ENCODE data around the gene COL5A2. TPM values are rescaled to one million over a fixed set of nuclear protein-coding genes. Genes with fewer than 3 reads are reported as not detected.

Gene COL5A2
- total and polyA plus RNA-seq, 8 donors: 1.9 to 43.3 (median 3.3) TPM

- FAIRE-seq: no peak
- H3K27ac ChIP-seq: no peak overlapping the region
Observed at GRCh38 chr2:189177251-189177840, 2.2 kb downstream of the COL5A2 start.

DNA sequence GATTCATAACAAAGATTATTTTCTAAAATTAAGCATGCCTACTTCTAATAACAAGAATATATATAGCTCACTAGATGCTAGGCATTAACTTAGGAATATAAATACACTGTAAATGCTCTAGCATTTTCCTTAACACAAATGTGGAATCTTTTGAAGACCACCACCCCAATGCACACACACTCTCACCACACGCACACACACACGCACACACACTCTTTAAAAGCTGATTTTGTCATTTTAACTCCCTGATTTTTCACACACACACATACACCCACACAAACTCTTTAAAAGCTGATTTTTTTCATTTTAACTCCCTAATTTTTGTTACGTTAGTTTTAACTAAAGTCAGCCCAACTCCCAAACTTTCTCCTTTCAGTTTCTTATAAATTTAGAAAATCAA is 3.0 kb downstream of the COL5A2 start:
- ATAC-seq: no peak
- Histone ChIP-seq H3K27me3 (peaks cover 0 to 3% (median 0%) of the 10 kb centered on the region in 4 donors), H3K36me3 (no peaks in the 10 kb centered on the region), H3K27ac (no peak overlapping the region), H3K4me3 (no peak overlapping the region), H3K4me1 (no peaks in the 10 kb centered on the region), H3K9me3 (no peaks in the 10 kb centered on the region)
- no peak for FAIRE-seq
- TF ChIP-seq, protein P1, sequence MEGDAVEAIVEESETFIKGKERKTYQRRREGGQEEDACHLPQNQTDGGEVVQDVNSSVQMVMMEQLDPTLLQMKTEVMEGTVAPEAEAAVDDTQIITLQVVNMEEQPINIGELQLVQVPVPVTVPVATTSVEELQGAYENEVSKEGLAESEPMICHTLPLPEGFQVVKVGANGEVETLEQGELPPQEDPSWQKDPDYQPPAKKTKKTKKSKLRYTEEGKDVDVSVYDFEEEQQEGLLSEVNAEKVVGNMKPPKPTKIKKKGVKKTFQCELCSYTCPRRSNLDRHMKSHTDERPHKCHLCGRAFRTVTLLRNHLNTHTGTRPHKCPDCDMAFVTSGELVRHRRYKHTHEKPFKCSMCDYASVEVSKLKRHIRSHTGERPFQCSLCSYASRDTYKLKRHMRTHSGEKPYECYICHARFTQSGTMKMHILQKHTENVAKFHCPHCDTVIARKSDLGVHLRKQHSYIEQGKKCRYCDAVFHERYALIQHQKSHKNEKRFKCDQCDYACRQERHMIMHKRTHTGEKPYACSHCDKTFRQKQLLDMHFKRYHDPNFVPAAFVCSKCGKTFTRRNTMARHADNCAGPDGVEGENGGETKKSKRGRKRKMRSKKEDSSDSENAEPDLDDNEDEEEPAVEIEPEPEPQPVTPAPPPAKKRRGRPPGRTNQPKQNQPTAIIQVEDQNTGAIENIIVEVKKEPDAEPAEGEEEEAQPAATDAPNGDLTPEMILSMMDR (IDR thresholded peaks at IDR 0.05): no peak
- intact Hi-C loops (cut with DNase I): no loop called here
- no peak for DNase-seq
- WGBS, 2 donors: 81 to 95% methylated on average over 3 of the region's 3 CpGs

More at GRCh38 chr2:189177251-189177840, 2.2 kb downstream of the COL5A2 start:
- DNase-seq (no peak), ATAC-seq (no peak)
- H3K4me1 ChIP-seq: no peaks in the 10 kb centered on the region
- peaks cover 0 to 3% (median 0%) of the 10 kb centered on the region in 4 donors for H3K27me3 ChIP-seq
- intact Hi-C loops (cut with DNase I): no loop called here
- TF ChIP-seq, protein P1 (IDR thresholded peaks at IDR 0.05): no peak
- peak overlapping the region in 1 of 4 donors; percentile 27 for H3K4me3 ChIP-seq
- 79 to 91% methylated on average over 4 of the region's 4 CpGs for WGBS, 2 donors
- no peaks in the 10 kb centered on the region for H3K36me3 ChIP-seq
- H3K9me3 ChIP-seq: no peaks in the 10 kb centered on the region

DNA sequence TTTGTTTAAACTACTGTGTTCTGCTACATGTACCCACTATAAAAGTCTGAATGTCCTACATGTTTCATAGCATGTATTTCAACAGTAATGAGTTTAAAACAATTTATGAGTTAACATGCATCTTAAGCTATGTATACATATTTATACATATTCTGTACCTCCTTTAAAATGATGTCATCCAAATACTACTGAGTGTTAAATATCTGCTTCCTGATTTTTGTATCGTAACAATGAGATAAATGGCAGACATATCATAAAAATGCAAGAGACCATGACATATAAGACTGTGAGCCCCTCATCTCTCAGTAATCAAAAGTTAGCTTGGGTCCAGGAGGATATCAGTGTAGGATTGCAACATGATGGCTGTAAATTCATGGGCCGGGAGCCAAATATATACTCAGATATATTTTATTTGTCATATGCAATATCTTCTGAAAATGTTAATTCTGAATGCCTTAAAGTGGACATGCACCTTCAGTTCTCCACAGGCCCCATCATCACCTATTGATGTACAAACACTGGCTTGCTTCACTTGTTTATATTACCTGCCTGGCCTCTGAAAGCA is 3.6 kb downstream of the COL5A2 start:
- intact Hi-C loops (cut with DNase I): no loop called here
- no peaks in the 10 kb centered on the region for H3K9me3 ChIP-seq
- no peak overlapping the region for H3K27ac ChIP-seq
- no peaks in the 10 kb centered on the region for H3K4me1 ChIP-seq
- H3K36me3 ChIP-seq: no peaks in the 10 kb centered on the region
- DNase-seq (no peak), FAIRE-seq (no peak), ATAC-seq (no peak)
- TF ChIP-seq, protein P1 (IDR thresholded peaks at IDR 0.05): no peak
- WGBS, 2 donors: 79 to 88% methylated on average over 2 of the region's 2 CpGs
- no peak overlapping the region for H3K4me3 ChIP-seq
- peaks cover 0 to 3% (median 0%) of the 10 kb centered on the region in 4 donors for H3K27me3 ChIP-seq

DNA sequence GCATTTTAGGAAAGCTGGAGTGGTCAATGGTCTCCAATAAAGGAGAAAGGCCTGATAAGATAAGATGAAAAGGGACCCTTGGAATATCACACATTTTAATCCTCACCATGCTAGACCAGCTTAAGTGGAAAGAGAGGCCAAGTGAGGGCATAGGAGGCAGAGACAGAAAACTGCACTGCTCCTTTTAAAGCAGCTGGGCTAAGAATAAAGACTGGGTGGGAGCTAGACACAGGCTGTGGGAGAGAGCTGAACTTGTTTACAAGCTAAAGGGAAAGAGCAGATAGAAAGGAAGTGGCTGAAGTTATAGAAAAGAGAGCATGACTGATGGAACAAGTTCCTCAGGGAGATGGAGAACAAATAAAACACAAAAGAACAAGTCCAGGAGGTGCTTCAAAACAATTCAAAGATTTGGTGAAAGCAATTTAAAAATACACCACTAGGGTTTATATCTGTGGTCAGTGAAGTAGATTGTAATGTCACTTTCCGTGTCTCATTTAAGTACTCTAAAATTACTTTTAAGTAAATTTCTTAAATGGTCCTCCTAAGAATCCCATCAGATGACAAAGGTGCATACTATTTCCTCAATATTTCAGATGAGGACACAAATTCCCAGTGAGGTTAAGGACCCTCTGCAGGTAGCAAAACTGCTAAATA is 7.5 kb downstream of the COL5A2 start:
- DNase-seq: no peak
- no peak for FAIRE-seq
- TF ChIP-seq, protein P1 (IDR thresholded peaks at IDR 0.05): no peak
- intact Hi-C loops (cut with DNase I): no loop called here
- ATAC-seq: no peak
- Histone ChIP-seq H3K4me1 (no peaks in the 10 kb centered on the region), H3K27me3 (no peaks in the 10 kb centered on the region), H3K9me3 (no peaks in the 10 kb centered on the region), H3K4me3 (no peak overlapping the region), H3K27ac (no peak overlapping the region), H3K36me3 (no peaks in the 10 kb centered on the region)
- 84 to 85% methylated on average over 1 of the region's 1 CpG for WGBS, 2 donors

Measured in pancreas (tissue), 10 donors.